ENCODE data around the gene MRPL21.
"Not testable (repeated sequence)": the region's sequence is repeated elsewhere in the genome, so short reads cannot be mapped to it uniquely, and the experiment has no call there.

The MRPL21 gene

DNA sequence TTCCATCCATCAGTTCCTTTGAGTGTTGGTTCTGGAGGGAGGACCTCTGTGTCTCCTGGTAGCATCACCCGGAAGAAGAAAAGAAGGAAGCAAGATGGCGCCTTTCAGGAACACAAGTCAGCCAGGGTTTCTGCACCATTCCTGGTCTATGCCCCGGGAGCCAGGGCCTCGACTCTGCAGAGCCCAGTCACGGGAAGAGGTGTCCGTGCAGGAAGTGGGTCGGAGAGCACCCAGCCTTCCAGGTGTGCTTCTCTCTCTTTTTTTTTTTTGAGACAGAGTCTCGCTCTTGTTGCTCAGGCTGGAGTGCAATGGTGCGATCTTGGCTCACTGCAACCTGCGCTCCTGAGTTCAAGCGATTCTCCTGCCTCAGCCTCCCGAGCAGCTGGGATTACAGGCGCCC lies 21.2 kb downstream of the MRPL21 start:
- DNase-seq (ENCODE audit: low read depth) = no peak
- H3K4me3 ChIP-seq (ENCODE audit: low read depth, low read length) = no peak overlapping the region

- DNase-seq (ENCODE audit: low read depth) = no peak
These were observed 22.3 kb downstream of the MRPL21 start for GRCh38 chr11:68881320-68881719.

GRCh38 chr11:68880851-68881250 lies 22.8 kb downstream of the MRPL21 start:
- no peak for DNase-seq (ENCODE audit: low read depth)
- no peak overlapping the region for H3K4me3 ChIP-seq (ENCODE audit: low read depth, low read length)

More at GRCh38 chr11:68881320-68881719, 22.3 kb downstream of the MRPL21 start:
- H3K4me3 ChIP-seq (ENCODE audit: low read depth, low read length) = no peak overlapping the region

GRCh38 chr11:68878022-68878421 lies 25.6 kb downstream of the MRPL21 start:
- DNase-seq (ENCODE audit: low read depth) = no peak
- H3K4me3 ChIP-seq (ENCODE audit: low read depth, low read length) = no peak overlapping the region

- no peak for DNase-seq (ENCODE audit: low read depth)
- no peak overlapping the region for H3K4me3 ChIP-seq (ENCODE audit: low read depth, low read length)
These were observed 31.2 kb downstream of the MRPL21 start for GRCh38 chr11:68872216-68873003.

GRCh38 chr11:68870470-68870869 lies 33.2 kb downstream of the MRPL21 start:
- peak overlapping the region; percentile 46 for H3K4me3 ChIP-seq (ENCODE audit: low read depth, low read length)
- DNase-seq (ENCODE audit: low read depth) = no peak

DNA sequence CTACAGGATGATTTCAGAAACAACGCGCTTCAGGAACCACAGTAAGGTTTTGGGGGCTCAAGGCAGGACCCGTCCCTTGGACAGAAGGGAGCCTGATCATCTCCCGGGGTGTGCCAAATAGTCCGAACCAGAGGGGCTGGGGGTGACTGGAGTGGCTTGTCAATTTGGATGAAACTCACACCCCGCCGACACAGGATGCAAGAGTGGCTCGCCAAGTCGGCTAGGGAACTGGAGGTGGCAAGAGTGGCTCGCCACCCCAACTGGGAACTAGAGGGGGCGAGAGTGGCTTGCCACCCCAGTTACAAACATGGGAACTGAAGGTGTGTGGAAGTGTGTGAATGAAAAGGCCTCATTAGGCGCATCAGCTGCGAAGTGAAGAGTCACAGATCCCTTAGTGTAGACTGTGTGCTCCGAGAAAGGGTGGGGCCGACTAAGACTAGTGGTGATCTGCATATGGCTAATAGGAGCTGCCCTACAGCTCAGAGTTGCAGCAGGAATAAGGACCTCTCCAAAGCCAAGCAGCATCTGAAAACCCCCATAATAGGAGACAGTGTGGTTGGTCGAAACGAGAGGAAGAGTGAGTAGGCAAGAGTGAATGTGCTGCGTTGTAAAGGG lies 35.3 kb downstream of the MRPL21 start:
- DNase-seq (ENCODE audit: low read depth) = no peak
- H3K4me3 ChIP-seq (ENCODE audit: low read depth, low read length) = no peak overlapping the region

- no peak for DNase-seq (ENCODE audit: low read depth)
- no peak overlapping the region for H3K4me3 ChIP-seq (ENCODE audit: low read depth, low read length)
These were observed 36.6 kb downstream of the MRPL21 start for GRCh38 chr11:68867066-68867465.

DNA sequence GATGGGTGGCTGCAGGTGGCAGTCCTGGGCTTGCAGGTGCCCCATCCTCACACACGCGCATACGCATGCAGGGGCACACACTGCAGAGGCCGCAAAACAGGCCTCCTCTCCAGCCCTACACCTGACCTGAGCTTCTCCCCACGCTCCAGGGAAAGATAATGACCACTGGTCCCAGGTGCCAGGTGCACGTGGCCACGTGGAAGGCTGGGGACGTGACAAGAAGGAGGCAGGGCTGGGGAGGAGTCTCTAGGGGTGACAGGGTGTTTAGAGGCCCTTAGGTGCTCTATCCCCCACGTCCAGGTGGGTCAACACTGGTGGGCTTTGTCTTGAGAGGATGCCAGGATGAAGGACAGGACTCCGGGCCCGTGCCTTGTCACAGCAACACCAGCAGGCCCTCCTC lies 38.4 kb downstream of the MRPL21 start:
- no peak for DNase-seq (ENCODE audit: low read depth)

GRCh38 chr11:68863553-68864265 lies 39.9 kb downstream of the MRPL21 start:
- DNase-seq (ENCODE audit: low read depth) = no peak

More for the DNA sequence above, 38.4 kb downstream of the MRPL21 start:
- H3K4me3 ChIP-seq (ENCODE audit: low read depth, low read length) = no peak overlapping the region

DNA sequence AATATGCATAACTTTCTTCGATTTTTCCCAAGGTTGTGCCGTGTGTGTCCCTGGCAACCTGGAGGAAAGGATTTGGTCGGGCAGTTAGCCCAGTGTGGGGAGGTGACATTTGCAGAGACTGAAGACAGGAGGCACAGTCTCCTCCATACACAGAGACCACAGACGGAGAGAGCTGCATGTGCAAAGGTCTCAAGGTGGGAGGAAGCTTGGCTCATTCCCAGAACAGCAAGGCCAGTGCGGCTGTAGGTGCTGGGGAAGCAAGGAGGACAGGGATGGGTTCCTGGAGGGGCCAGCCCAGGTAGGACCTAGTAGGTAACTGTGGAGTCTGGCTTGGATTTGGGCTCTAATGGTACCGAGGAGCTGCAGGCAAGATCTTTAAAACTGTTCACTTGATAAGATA lies 41.2 kb downstream of the MRPL21 start:
- H3K4me3 ChIP-seq (ENCODE audit: low read depth, low read length) = no peak overlapping the region
- no peak for DNase-seq (ENCODE audit: low read depth)

More at GRCh38 chr11:68863553-68864265, 39.9 kb downstream of the MRPL21 start:
- no peak overlapping the region for H3K4me3 ChIP-seq (ENCODE audit: low read depth, low read length)

- DNase-seq (ENCODE audit: low read depth) = no peak
- H3K4me3 ChIP-seq (ENCODE audit: low read depth, low read length) = no peak overlapping the region
These were observed 44.5 kb downstream of the MRPL21 start for GRCh38 chr11:68859123-68859522.

DNA sequence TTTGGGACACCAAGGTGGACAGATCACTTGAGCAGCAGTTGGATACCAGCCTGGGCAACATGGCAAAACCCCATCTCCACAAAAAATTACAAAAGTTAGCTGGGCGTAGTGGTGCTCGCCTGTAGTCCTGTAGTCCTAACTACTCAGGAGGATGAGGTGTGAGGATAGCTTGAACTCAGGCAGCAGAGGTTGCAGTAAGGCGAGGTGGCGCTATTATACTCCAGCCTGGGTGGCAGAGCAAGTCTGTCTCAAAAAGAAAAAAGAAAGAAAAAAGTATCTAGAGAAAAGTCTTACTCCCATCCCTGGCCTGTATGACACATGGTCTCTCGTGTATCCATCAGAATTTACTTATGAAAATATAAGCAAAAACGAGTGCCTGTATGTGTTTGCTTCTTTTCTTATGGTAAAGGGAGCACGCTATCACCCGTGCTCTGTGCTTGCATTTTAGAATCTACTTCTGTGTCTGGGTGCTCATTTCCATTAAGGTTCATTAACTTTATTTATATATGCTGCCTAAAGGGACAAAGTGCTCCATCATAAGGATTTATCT lies 46.5 kb downstream of the MRPL21 start:
- no peak overlapping the region for H3K4me3 ChIP-seq (ENCODE audit: low read depth, low read length)
- no peak for DNase-seq (ENCODE audit: low read depth)

DNA sequence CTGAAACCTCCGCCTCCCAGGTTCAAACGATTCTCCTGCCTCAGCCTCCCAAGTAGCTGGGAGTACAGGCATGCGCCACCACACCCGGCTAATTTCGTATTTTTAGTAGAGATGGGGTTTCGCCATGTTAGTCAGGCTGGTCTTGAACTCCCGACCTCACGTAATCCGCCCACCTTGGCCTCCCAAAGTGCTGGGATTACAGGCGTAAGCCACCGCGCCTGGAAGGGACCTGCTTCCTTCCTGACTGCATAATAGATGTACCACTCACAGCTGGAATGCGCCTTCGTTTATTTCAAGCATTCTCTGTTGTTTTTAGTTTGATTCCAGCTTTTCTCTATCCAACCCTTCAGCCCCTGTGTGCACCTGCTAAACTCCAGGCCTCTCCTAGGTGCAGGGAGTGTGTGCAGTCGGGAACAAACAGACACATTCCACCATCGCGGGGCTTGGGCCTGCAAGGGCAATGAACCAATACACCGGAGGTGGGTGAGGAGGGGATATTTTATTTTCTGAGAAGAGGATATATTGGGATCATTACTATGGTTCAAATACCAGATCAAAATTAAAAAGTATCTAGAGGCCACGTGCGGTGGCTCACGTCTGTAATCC lies 47.1 kb downstream of the MRPL21 start:
- H3K4me3 ChIP-seq (ENCODE audit: low read depth, low read length); DNase-seq (ENCODE audit: low read depth): not testable (repeated sequence)

DNA sequence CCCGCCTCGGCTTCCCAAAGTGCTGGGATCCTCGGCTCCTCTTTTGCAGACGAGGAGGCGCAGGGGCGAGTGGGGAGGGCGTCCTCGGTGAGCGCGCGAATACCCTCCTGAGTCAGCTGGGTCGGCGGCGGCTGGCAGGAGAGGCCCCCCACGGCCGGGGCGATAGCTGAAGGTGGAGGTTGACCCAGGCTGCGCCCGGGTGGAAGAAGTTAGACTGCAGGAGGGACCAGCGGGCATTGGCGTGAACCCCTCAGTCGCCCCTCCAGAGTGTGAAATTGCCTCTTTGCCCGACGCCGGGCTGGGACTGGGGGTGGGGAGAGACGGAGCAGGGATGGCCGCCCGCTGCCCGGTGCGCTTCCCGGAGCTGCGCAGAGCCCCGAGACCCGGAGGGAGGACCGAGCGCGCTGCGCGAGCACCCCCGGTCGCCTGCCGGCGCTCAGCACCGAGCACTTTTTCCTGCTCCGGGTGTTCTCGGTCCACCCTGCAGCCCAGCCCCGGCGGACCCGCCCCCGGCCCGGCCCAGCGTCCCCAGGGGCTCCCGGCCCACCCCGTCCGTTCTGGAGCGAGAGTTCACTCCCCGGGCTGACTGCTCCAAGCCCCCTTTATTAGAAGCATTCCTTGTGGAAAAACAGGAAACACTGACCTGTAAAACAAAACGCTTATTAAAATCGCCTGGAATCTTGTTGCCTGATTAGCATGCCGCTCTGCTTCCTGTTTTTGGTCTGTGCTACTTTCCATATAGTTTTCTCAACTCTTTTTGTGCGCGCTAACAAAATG lies 48.2 kb downstream of the MRPL21 start:
- peak overlapping the region; percentile 49 for H3K4me3 ChIP-seq (ENCODE audit: low read depth, low read length)
- no peak for DNase-seq (ENCODE audit: low read depth)

GRCh38 chr11:68854273-68854958 lies 49.2 kb downstream of the MRPL21 start:
- DNase-seq (ENCODE audit: low read depth) = no peak
- H3K4me3 ChIP-seq (ENCODE audit: low read depth, low read length) = no peak overlapping the region

GRCh38 chr11:68852628-68853027 lies 51.0 kb downstream of the MRPL21 start:
- no peak for DNase-seq (ENCODE audit: low read depth)
- no peak overlapping the region for H3K4me3 ChIP-seq (ENCODE audit: low read depth, low read length)

GRCh38 chr11:68848429-68848828 lies 55.2 kb downstream of the MRPL21 start:
- no peak for DNase-seq (ENCODE audit: low read depth)
- no peak overlapping the region for H3K4me3 ChIP-seq (ENCODE audit: low read depth, low read length)

Data from skeletal muscle cell (primary cell).